HEK293 (cell line): Measurements from ENCODE around the gene RANGAP1.

Experiments used
- CTCF ChIA-PET: fragments of 350-600 bp; formaldehyde crosslinking; extraction: SDS; loops from one replicate; lab custom pipeline; 2021; ENCODE audit warnings: antibody characterized with exemption; lab: Yijun Ruan, JAX
- POLR2A ChIA-PET: fragments of 300-600 bp; formaldehyde crosslinking; extraction: SDS; loops from one replicate; lab custom pipeline; 2020; ENCODE audit warnings: antibody characterized with exemption, inconsistent platforms; lab: Yijun Ruan, JAX
- H3K27ac ChIP-seq: fragments of 200-500 bp; sonication (Bioruptor generic); 2 replicates; pipeline ENCODE4 v1.5.1; 2014; ENCODE audit warnings: low read depth, low read length, control low read depth, inconsistent platforms; ENCODE audit errors: extremely low read depth
- H3K36me3 ChIP-seq, 2 experiments: fragments of 200-500 bp in 1 of 2; sonication (Bioruptor generic) in 1 of 2; 1 replicate in 1 of 2; 2 replicates in 1 of 2; pipeline ENCODE4 v1.5.1; 2014 to 2017; ENCODE audit warnings: inconsistent platforms in 2 of 2, low read length in 2 of 2; ENCODE audit not compliant: control insufficient read depth in 2 of 2, insufficient read depth in 1 of 2
- H3K4me1 ChIP-seq: fragments of 200-500 bp; sonication (Bioruptor generic); 2 replicates; pipeline ENCODE4 v1.5.1; 2014; ENCODE audit warnings: mild to moderate bottlenecking, low read length, inconsistent platforms; ENCODE audit not compliant: control insufficient read depth, insufficient read depth
- H3K4me3 ChIP-seq: 2 replicates; pipeline ENCODE4 v1.5.1; 2011; ENCODE audit warnings: low read depth, mild to moderate bottlenecking, control low read depth, low read length, moderate library complexity
- H3K9me3 ChIP-seq: fragments of 200-500 bp; sonication (Bioruptor generic); 2 replicates; pipeline ENCODE4 v1.5.1; 2014; ENCODE audit warnings: low read depth, low read length, inconsistent platforms; ENCODE audit not compliant: control insufficient read depth, insufficient read depth
- KLF10 ChIP-seq: fragments of 450-650 bp; IDR thresholded peaks from 2 replicates; pipeline ENCODE4 v1.5.1; 2018; ENCODE audit warnings: missing biosample characterization, mild to moderate bottlenecking, missing genetic modification characterization
- ZFHX2 ChIP-seq: fragments of 450-650 bp; formaldehyde crosslinking; conservative IDR thresholded peaks from 2 replicates; pipeline ENCODE4 v1.5.1; 2016; ENCODE audit warnings: missing biosample characterization, missing genetic modification characterization
- ZIC2 ChIP-seq: fragments of 450-650 bp; formaldehyde crosslinking; IDR thresholded peaks from 2 replicates; pipeline ENCODE4 v1.5.1; 2016; ENCODE audit warnings: missing biosample characterization, missing genetic modification characterization
- ZNF350 ChIP-seq: fragments of 450-650 bp; formaldehyde crosslinking; IDR thresholded peaks from 2 replicates; pipeline ENCODE4 v1.5.0; 2017; ENCODE audit warnings: missing biosample characterization, mild to moderate bottlenecking, missing genetic modification characterization
- ZNF623 ChIP-seq: fragments of 450-650 bp; formaldehyde crosslinking; IDR thresholded peaks from 2 replicates; pipeline ENCODE4 v1.5.1; 2016; ENCODE audit warnings: missing biosample characterization, missing genetic modification characterization
- ZNF629 ChIP-seq: fragments of 450-650 bp; formaldehyde crosslinking; IDR thresholded peaks from 2 replicates; pipeline ENCODE4 v1.5.1; 2017; ENCODE audit warnings: missing biosample characterization, missing genetic modification characterization
- TF ChIP-seq, protein P1 (sequence below): fragments of 450-650 bp; formaldehyde crosslinking; IDR thresholded peaks from 2 replicates; pipeline ENCODE4 v1.5.1; 2017; ENCODE audit warnings: missing biosample characterization, missing genetic modification characterization
- TF ChIP-seq, protein P2 (sequence below): fragments of 450-650 bp; formaldehyde crosslinking; IDR thresholded peaks from 2 replicates; pipeline ENCODE4 v1.5.1; 2016; ENCODE audit warnings: missing biosample characterization, missing genetic modification characterization
- TF ChIP-seq, protein P3 (sequence below): fragments of 450-650 bp; formaldehyde crosslinking; optimal IDR thresholded peaks from 2 replicates; pipeline ENCODE3; 2016; ENCODE audit warnings: missing biosample characterization, mild to moderate bottlenecking, missing genetic modification characterization
- TF ChIP-seq, protein P4 (sequence below): fragments of 450-650 bp; formaldehyde crosslinking; IDR thresholded peaks from 2 replicates; pipeline ENCODE4 v1.5.1; 2016; ENCODE audit warnings: missing biosample characterization, missing genetic modification characterization
- TF ChIP-seq, protein P5 (sequence below): fragments of 450-650 bp; formaldehyde crosslinking; IDR thresholded peaks from 2 replicates; pipeline ENCODE4 v1.5.1; 2016; ENCODE audit warnings: missing biosample characterization, missing genetic modification characterization

Gene RANGAP1

DNA sequence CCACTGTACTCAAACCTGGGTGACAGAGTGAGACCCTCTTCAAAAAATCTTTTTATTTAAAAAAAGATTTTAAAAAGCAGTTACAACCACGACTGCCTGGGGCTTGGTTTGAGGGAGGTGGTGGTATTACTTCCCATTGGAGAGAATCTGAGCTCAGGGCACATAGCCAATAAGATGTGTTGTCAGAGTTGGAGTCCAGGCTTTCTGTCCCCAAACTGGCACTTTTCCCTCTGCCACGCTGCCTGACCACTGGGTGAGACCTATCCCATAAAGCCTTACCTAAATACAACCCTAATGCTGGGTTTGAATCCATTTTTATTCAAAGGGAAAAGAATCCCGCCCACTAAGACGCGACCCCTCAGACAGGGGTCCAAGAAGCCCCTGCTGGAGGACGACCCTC, 56.8 kb downstream of the RANGAP1 start:
- ChIA-PET CTCF (no interaction called here), POLR2A (interaction anchor here (0.6 to 0.9 kb wide), 2 partner anchors 12 to 245 kb away, joined by 3 to 5 read pairs; no protein-coding TSS in a partner anchor)
- Histone ChIP-seq H3K27ac (no peak overlapping the region), H3K36me3 (peaks cover 10 to 71% of the 10 kb centered on the region in 2 experiments; a peak in 2 of 3 replicates), H3K9me3 (no peaks in the 10 kb centered on the region), H3K4me3 (no peak overlapping the region), H3K4me1 (no peaks in the 10 kb centered on the region)
- TF ChIP-seq KLF10 = no peak
- TF ChIP-seq, protein P1, sequence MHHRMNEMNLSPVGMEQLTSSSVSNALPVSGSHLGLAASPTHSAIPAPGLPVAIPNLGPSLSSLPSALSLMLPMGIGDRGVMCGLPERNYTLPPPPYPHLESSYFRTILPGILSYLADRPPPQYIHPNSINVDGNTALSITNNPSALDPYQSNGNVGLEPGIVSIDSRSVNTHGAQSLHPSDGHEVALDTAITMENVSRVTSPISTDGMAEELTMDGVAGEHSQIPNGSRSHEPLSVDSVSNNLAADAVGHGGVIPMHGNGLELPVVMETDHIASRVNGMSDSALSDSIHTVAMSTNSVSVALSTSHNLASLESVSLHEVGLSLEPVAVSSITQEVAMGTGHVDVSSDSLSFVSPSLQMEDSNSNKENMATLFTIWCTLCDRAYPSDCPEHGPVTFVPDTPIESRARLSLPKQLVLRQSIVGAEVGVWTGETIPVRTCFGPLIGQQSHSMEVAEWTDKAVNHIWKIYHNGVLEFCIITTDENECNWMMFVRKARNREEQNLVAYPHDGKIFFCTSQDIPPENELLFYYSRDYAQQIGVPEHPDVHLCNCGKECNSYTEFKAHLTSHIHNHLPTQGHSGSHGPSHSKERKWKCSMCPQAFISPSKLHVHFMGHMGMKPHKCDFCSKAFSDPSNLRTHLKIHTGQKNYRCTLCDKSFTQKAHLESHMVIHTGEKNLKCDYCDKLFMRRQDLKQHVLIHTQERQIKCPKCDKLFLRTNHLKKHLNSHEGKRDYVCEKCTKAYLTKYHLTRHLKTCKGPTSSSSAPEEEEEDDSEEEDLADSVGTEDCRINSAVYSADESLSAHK (tag by site-specific recombination) = no peak

DNA sequence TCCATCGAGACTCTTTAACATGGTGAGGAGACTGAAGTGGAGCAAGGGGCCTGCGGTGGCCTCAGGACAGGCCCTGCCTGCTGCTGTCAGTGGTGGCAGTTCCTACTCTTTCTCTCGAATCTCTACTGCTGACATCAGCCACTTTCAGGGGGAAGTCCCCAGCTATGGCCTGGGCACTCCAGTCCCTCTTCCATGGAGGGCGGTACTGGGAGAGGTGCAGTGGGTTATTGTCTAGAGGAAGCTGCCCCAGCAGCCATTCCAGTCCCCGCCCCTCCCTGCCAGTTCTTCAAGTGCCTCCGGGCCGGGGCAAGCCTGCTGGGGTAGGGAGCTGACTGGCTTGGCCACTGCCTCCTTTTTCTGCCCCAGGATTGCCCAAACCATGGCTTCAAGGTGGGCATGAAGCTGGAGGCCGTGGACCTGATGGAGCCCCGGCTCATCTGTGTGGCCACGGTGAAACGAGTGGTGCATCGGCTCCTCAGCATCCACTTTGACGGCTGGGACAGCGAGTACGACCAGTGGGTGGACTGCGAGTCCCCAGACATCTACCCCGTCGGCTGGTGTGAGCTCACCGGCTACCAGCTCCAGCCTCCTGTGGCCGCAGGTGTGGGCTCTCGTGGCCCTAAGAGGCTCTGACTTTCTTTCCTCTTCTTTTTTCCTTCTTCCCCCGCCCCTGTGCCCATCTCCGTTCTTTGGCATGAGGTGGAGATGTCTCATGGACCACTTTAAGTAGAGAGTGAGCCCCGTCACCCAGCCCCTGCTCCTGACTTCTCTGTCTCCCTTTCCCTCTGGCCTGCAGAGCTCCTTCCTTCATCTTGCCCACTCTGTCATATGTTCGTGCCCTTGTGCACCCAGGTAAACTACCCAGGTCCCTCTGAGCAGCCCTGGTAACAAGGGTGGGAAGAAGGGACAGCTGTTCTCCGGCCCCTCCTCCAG, 59.0 kb downstream of the RANGAP1 start:
- CTCF ChIA-PET = interaction anchor here (1.1 kb wide), 1 partner anchor 11 kb away, joined by 3 read pairs; no protein-coding TSS in a partner anchor
- Histone ChIP-seq H3K36me3 (peaks cover 18 to 93% of the 10 kb centered on the region in 2 experiments; a peak in 2 of 3 replicates), H3K4me3 (no peak overlapping the region), H3K27ac (no peak overlapping the region), H3K9me3 (no peaks in the 10 kb centered on the region), H3K4me1 (no peaks in the 10 kb centered on the region)
- POLR2A ChIA-PET = interaction anchor here (0.6 to 1.4 kb wide), 5 partner anchors 11 to 132 kb away, joined by 3 to 6 read pairs (median 4); no protein-coding TSS in a partner anchor
- TF ChIP-seq, protein P2, sequence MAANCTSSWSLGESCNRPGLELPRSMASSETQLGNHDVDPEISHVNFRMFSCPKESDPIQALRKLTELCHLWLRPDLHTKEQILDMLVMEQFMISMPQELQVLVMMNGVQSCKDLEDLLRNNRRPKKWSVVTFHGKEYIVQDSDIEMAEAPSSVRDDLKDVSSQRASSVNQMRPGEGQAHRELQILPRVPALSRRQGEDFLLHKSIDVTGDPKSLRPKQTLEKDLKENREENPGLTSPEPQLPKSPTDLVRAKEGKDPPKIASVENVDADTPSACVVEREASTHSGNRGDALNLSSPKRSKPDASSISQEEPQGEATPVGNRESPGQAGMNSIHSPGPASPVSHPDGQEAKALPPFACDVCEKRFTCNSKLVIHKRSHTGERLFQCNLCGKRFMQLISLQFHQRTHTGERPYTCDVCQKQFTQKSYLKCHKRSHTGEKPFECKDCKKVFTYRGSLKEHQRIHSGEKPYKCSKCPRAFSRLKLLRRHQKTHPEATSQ (tag by site-specific recombination) = no peak
- peak; percentile 29 for TF ChIP-seq ZNF623

DNA sequence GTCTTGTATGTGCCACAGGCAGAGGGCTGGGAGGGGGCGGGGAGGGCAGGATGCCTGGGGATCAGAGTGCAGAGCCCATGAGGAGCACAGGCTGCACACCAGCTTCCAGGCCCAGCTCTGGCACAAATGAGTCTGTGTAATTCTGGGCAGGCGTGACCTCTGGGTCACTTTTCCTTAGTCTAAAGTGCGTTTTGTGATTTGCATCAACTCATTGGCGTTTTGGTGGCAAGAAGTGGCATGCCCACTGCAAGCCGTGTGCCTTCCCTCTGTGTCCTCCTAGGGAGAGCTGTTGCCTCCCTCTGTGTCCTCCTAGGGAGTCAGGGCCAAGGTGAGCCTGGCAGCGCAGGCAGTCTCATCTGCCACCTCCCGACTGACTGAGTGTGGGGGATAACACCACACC, 62.5 kb downstream of the RANGAP1 start:
- ChIA-PET CTCF (interaction anchor here (1.6 kb wide), 1 partner anchor 14 kb away, joined by 3 read pairs; no protein-coding TSS in a partner anchor), POLR2A (no interaction called here)
- H3K4me3 ChIP-seq = no peak overlapping the region
- H3K9me3 ChIP-seq = no peaks in the 10 kb centered on the region
- TF ChIP-seq, protein P3, sequence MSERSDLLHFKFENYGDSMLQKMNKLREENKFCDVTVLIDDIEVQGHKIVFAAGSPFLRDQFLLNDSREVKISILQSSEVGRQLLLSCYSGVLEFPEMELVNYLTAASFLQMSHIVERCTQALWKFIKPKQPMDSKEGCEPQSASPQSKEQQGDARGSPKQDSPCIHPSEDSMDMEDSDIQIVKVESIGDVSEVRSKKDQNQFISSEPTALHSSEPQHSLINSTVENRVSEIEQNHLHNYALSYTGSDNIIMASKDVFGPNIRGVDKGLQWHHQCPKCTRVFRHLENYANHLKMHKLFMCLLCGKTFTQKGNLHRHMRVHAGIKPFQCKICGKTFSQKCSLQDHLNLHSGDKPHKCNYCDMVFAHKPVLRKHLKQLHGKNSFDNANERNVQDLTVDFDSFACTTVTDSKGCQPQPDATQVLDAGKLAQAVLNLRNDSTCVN (tag by site-specific recombination) = no peak
- TF ChIP-seq ZNF350 (tag by site-specific recombination) (no peak), ZNF629 (tag by site-specific recombination) (no peak), ZIC2 (tag by site-specific recombination) (peak; percentile 22; the same call in 1 of the 2 replicates), ZFHX2 (tag by site-specific recombination) (no peak)
- TF ChIP-seq, protein P4, sequence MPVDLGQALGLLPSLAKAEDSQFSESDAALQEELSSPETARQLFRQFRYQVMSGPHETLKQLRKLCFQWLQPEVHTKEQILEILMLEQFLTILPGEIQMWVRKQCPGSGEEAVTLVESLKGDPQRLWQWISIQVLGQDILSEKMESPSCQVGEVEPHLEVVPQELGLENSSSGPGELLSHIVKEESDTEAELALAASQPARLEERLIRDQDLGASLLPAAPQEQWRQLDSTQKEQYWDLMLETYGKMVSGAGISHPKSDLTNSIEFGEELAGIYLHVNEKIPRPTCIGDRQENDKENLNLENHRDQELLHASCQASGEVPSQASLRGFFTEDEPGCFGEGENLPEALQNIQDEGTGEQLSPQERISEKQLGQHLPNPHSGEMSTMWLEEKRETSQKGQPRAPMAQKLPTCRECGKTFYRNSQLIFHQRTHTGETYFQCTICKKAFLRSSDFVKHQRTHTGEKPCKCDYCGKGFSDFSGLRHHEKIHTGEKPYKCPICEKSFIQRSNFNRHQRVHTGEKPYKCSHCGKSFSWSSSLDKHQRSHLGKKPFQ (tag by site-specific recombination) = no peak
- TF ChIP-seq, protein P5, sequence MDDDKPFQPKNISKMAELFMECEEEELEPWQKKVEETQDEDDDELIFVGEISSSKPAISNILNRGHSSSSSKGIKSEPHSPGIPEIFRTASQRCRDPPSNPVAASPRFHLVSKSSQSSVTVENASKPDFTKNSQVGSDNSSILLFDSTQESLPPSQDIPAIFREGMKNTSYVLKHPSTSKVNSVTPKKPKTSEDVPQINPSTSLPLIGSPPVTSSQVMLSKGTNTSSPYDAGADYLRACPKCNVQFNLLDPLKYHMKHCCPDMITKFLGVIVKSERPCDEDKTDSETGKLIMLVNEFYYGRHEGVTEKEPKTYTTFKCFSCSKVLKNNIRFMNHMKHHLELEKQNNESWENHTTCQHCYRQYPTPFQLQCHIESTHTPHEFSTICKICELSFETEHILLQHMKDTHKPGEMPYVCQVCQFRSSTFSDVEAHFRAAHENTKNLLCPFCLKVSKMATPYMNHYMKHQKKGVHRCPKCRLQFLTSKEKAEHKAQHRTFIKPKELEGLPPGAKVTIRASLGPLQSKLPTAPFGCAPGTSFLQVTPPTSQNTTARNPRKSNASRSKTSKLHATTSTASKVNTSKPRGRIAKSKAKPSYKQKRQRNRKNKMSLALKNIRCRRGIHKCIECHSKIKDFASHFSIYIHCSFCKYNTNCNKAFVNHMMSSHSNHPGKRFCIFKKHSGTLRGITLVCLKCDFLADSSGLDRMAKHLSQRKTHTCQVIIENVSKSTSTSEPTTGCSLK = no peak
- no peak overlapping the region for H3K27ac ChIP-seq
- peaks cover 39 to 94% of the 10 kb centered on the region in 2 experiments for H3K36me3 ChIP-seq
- H3K4me1 ChIP-seq = no peaks in the 10 kb centered on the region
